Endodermal cell (in vitro differentiated cells): Measurements from ENCODE around the gene KAZN. TPM values are rescaled to one million over a fixed set of nuclear protein-coding genes. Genes with fewer than 3 reads are reported as not detected.

Experiments used
- DNase-seq: peaks from one replicate; pipeline ENCODE4 v3.0.0-alpha.2; 2017
- H3K27ac ChIP-seq: 2 replicates; pipeline ENCODE4 v1.5.1; 2013; ENCODE audit warnings: mild to moderate bottlenecking, low read depth, low read length, moderate library complexity
- H3K27me3 ChIP-seq: 2 replicates; pipeline ENCODE4 v1.6.1; 2013; ENCODE audit warnings: mild to moderate bottlenecking, low read length, moderate library complexity; ENCODE audit not compliant: insufficient read depth, control insufficient read depth, poor library complexity, severe bottlenecking
- H3K36me3 ChIP-seq: 2 replicates; pipeline ENCODE4 v1.7.0; 2013; ENCODE audit warnings: mild to moderate bottlenecking, low read length, moderate library complexity; ENCODE audit not compliant: control insufficient read depth, insufficient read depth
- H3K4me1 ChIP-seq: one replicate; pipeline ENCODE4 v1.7.0; 2013; ENCODE audit warnings: low read length; ENCODE audit not compliant: control insufficient read depth, insufficient read depth
- H3K4me3 ChIP-seq: 2 replicates; pipeline ENCODE4 v1.5.1; 2013; ENCODE audit warnings: mild to moderate bottlenecking, low read length, moderate library complexity
- H3K9ac ChIP-seq: 2 replicates; pipeline ENCODE4 v1.6.1; 2013; ENCODE audit warnings: mild to moderate bottlenecking, low read length, moderate library complexity; ENCODE audit not compliant: poor library complexity, severe bottlenecking; ENCODE audit errors: extremely low read depth
- H3K9me3 ChIP-seq: 2 replicates; pipeline ENCODE4 v1.6.1; 2013; ENCODE audit warnings: mild to moderate bottlenecking, low read length, moderate library complexity; ENCODE audit not compliant: control insufficient read depth
- H3K27ac Mint-ChIP-seq: 2 replicates; pipeline ENCODE4 v1.8.0; 2020; ENCODE audit warnings: mixed read lengths
- H3K27me3 Mint-ChIP-seq: 2 replicates; pipeline ENCODE4 v1.8.0; 2021; ENCODE audit warnings: mild to moderate bottlenecking, mixed read lengths; ENCODE audit not compliant: insufficient read depth
- H3K36me3 Mint-ChIP-seq: 2 replicates; pipeline ENCODE4 v1.8.0; 2020; ENCODE audit warnings: low read depth, mixed read lengths
- H3K4me1 Mint-ChIP-seq: 2 replicates; pipeline ENCODE4 v1.8.0; 2020; ENCODE audit warnings: mixed read lengths
- H3K4me3 Mint-ChIP-seq: 2 replicates; pipeline ENCODE4 v1.8.0; 2020; ENCODE audit warnings: mild to moderate bottlenecking, moderate library complexity, mixed read lengths
- H3K9me3 Mint-ChIP-seq: 2 replicates; pipeline ENCODE4 v1.8.0; 2020; ENCODE audit warnings: mild to moderate bottlenecking, mixed read lengths
- WGBS, 2 experiments: methylation state at CpG; one replicate each; pipeline versions ENCODE4 v1.1.5 to v1.1.7; 2013; ENCODE audit warnings: missing lambda C conversion rate in 2 of 2, mixed read lengths in 1 of 2; ENCODE audit not compliant: insufficient coverage in 1 of 2, insufficient read length in 1 of 2; 5-methylcytosine and 5-hydroxymethylcytosine counted together
- total RNA-seq, 2 donors: library from RNA; stranded (reverse); fragmentation: NEBNext Ultra II Directional in 1 of 2; extraction: Animal tissue kit (Norgen Biotek cat#: 25700) in 1 of 2; gene quantifications; 2 replicates in 1 of 2; 3 replicates in 1 of 2; pipeline ENCODE4 v1.2.1, GENCODE V29; 2021
- TF ChIP-seq, protein P1 (sequence below): fragments of 200-600 bp; sonication (generic); conservative IDR thresholded peaks from 2 replicates; pipeline ENCODE4 v1.5.0; 2021; ENCODE audit warnings: antibody characterized with exemption, mild to moderate bottlenecking

The KAZN gene
- total RNA-seq, 2 donors from 2014 or later: 12.4 to 13.9 TPM

GRCh38 chr1:15099441-15100120 lies 501.1 kb downstream of the KAZN start:
- no peak overlapping the region for H3K4me3 ChIP-seq
- no peak overlapping the region for H3K27ac ChIP-seq
- no peaks in the 10 kb centered on the region for H3K36me3 ChIP-seq
- no peak overlapping the region for H3K27ac Mint-ChIP-seq
- H3K9me3 ChIP-seq: no peaks in the 10 kb centered on the region
- no peaks in the 10 kb centered on the region for H3K9me3 Mint-ChIP-seq
- H3K27me3 Mint-ChIP-seq: peaks cover 27% of the 10 kb centered on the region
- no peak for DNase-seq
- no peaks in the 10 kb centered on the region for H3K4me1 Mint-ChIP-seq
- 61 to 70% methylated on average over 12 to 15 of the region's 15 CpGs for WGBS, 2 experiments
- H3K4me1 ChIP-seq: no peaks in the 10 kb centered on the region
- no peak overlapping the region for H3K9ac ChIP-seq
- peaks cover 31% of the 10 kb centered on the region for H3K27me3 ChIP-seq
- TF ChIP-seq, protein P1, sequence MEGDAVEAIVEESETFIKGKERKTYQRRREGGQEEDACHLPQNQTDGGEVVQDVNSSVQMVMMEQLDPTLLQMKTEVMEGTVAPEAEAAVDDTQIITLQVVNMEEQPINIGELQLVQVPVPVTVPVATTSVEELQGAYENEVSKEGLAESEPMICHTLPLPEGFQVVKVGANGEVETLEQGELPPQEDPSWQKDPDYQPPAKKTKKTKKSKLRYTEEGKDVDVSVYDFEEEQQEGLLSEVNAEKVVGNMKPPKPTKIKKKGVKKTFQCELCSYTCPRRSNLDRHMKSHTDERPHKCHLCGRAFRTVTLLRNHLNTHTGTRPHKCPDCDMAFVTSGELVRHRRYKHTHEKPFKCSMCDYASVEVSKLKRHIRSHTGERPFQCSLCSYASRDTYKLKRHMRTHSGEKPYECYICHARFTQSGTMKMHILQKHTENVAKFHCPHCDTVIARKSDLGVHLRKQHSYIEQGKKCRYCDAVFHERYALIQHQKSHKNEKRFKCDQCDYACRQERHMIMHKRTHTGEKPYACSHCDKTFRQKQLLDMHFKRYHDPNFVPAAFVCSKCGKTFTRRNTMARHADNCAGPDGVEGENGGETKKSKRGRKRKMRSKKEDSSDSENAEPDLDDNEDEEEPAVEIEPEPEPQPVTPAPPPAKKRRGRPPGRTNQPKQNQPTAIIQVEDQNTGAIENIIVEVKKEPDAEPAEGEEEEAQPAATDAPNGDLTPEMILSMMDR: no peak
- no peak overlapping the region for H3K4me3 Mint-ChIP-seq
- no peaks in the 10 kb centered on the region for H3K36me3 Mint-ChIP-seq

GRCh38 chr1:15100121-15100879 lies 501.8 kb downstream of the KAZN start:
- 38% methylated on average over 14 to 16 of the region's 16 CpGs for WGBS, 2 experiments
- no peak overlapping the region for H3K4me3 ChIP-seq
- H3K36me3 ChIP-seq: no peaks in the 10 kb centered on the region
- no peak overlapping the region for H3K27ac ChIP-seq
- H3K4me1 Mint-ChIP-seq: no peaks in the 10 kb centered on the region
- no peak overlapping the region for H3K9ac ChIP-seq
- peak; percentile 91 for DNase-seq
- no peaks in the 10 kb centered on the region for H3K36me3 Mint-ChIP-seq
- H3K4me3 Mint-ChIP-seq: no peak overlapping the region
- peaks cover 29% of the 10 kb centered on the region for H3K27me3 Mint-ChIP-seq
- H3K9me3 ChIP-seq: no peaks in the 10 kb centered on the region
- no peaks in the 10 kb centered on the region for H3K4me1 ChIP-seq
- H3K27ac Mint-ChIP-seq: no peak overlapping the region
- peaks cover 31% of the 10 kb centered on the region for H3K27me3 ChIP-seq
- H3K9me3 Mint-ChIP-seq: no peaks in the 10 kb centered on the region
- TF ChIP-seq, protein P1: peak; percentile 95

DNA sequence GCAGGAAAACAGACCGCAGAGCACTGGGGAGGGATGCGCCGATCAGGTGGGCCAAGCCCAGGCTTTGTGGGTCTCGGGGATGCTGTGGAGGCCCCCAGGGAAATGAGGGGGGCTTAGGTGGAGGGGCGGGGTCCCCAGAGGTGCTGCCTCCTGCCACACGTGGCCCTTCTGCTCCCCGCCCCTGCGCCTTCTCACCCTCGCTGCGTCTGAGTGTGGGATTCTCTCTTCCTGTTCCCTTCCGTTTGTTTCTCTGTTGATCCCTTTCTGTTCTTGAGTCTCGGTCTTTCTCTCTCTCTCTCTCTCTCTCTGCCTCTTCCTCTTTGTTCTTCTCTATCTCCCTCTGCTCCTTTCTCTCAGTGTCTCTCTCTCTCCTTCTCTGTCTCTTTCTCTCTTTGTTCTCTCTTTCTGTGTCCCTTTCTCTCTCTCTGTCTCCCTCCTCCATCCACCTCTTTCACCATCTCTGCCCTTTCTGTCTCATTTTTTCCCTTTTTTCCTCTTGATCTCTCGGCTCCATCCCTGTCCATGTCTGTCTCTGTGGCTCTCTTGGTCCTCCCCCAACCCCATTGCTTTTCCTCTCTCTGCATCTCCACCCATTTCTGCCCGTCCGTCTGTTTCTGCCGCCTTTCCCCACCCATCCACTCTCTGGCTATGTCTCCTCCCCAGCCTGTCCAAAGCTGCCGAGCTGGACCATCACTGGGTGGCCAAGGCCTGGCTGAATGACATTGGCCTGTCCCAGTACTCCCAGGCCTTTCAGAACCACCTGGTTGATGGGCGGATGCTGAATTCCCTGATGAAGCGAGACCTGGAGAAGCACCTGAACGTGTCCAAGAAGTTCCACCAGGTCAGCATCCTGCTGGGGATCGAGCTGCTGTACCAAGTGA lies 502.6 kb downstream of the KAZN start:
- Mint-ChIP-seq H3K9me3 (no peaks in the 10 kb centered on the region), H3K4me1 (no peaks in the 10 kb centered on the region), H3K4me3 (no peak overlapping the region), H3K27ac (no peak overlapping the region), H3K36me3 (no peaks in the 10 kb centered on the region), H3K27me3 (peaks cover 29% of the 10 kb centered on the region)
- Histone ChIP-seq H3K4me3 (no peak overlapping the region), H3K9ac (no peak overlapping the region), H3K9me3 (no peaks in the 10 kb centered on the region), H3K36me3 (no peaks in the 10 kb centered on the region), H3K4me1 (no peaks in the 10 kb centered on the region), H3K27ac (no peak overlapping the region), H3K27me3 (peaks cover 31% of the 10 kb centered on the region)
- TF ChIP-seq, protein P1: no peak
- WGBS, 2 experiments: 65 to 71% methylated on average over 12 to 21 of the region's 21 CpGs
- DNase-seq: no peak
